Measurements from ENCODE around the gene IL36A.

DNA sequence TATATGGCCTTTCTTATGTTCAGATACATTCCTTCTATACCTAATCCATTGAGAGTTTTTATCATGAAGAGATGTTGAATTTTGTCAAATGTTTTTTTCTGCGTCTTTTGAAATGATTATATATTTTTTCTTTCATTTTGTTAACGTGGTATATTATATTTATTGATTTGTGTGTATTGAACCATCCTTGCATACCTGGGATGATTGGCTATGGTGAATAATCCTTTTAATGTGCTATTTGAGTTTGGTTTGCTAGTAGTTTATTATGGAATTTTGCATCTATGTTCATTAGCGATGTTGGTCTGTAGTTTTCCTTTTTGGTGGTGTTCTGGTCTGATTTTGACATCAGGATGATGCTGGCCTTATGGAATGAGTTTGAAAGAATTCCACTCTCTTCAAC lies 15.6 kb upstream of the IL36A start:
- TF ChIP-seq, protein P1, sequence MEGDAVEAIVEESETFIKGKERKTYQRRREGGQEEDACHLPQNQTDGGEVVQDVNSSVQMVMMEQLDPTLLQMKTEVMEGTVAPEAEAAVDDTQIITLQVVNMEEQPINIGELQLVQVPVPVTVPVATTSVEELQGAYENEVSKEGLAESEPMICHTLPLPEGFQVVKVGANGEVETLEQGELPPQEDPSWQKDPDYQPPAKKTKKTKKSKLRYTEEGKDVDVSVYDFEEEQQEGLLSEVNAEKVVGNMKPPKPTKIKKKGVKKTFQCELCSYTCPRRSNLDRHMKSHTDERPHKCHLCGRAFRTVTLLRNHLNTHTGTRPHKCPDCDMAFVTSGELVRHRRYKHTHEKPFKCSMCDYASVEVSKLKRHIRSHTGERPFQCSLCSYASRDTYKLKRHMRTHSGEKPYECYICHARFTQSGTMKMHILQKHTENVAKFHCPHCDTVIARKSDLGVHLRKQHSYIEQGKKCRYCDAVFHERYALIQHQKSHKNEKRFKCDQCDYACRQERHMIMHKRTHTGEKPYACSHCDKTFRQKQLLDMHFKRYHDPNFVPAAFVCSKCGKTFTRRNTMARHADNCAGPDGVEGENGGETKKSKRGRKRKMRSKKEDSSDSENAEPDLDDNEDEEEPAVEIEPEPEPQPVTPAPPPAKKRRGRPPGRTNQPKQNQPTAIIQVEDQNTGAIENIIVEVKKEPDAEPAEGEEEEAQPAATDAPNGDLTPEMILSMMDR (IDR thresholded peaks at IDR 0.05; ENCODE audit: low read length): no peak
- no peak for TF ChIP-seq EZH2 (IDR thresholded peaks at IDR 0.05; ENCODE audit: borderline replicate concordance, low read length)
